Thyroid gland (tissue), 4 donors: ENCODE measurements around the gene MARK3.

ENCODE experiments used
- POLR2A ChIP-seq, 2 donors: fragments of 450-650 bp; IDR thresholded peaks; one replicate each; pipeline ENCODE4 v1.6.1; 2017; ENCODE audit warnings: antibody characterized with exemption in 2 of 2, mild to moderate bottlenecking in 2 of 2, moderate library complexity in 1 of 2
- TF ChIP-seq, protein P1 (sequence below), 6 experiments: fragments of 200-600 bp in 3 of 6; fragments of 450-650 bp in 3 of 6; sonication (generic) in 3 of 6; IDR thresholded peaks; one replicate each; pipeline ENCODE4 v1.5.1; 2016 to 2019; ENCODE audit warnings: antibody characterized with exemption in 6 of 6, mild to moderate bottlenecking in 2 of 6, inconsistent platforms in 1 of 6, moderate library complexity in 1 of 6

DNA sequence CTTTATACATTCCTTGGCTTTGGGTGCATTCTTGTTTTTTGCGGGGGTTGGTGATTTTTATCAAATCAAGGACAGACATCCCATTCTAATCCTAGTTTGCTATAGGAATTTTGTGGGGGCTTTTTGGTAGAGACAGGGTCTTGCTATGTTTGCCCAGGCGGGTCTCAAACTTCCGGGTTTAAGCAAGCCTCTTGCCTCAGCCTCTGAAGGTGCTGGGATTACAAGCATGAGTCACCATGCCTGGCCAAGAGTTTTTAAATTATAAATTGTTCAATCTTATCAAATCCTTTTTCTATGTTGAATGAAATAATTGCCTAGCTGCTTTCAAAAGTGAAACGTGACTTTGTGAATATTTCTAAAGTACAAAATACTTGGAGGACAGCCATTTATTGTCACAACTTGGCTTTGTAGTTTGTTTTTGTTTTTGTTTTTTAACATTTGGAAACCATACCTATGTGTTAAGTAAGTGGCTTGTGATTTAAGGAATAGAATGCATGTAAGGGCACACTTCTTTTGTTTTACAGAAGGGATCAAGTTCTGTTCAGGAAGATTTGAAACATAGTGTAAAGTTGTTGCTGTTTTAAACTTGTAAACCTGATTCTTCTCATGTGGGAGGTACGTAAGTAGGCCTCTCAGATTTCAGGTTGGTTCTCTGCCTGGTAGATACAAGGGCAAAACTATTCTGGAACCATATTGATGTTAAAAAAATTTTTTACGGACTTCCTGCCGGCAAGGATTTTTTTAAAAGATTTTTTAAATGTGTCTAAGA lies 13.4 kb downstream of the MARK3 start:
- TF ChIP-seq, protein P1, sequence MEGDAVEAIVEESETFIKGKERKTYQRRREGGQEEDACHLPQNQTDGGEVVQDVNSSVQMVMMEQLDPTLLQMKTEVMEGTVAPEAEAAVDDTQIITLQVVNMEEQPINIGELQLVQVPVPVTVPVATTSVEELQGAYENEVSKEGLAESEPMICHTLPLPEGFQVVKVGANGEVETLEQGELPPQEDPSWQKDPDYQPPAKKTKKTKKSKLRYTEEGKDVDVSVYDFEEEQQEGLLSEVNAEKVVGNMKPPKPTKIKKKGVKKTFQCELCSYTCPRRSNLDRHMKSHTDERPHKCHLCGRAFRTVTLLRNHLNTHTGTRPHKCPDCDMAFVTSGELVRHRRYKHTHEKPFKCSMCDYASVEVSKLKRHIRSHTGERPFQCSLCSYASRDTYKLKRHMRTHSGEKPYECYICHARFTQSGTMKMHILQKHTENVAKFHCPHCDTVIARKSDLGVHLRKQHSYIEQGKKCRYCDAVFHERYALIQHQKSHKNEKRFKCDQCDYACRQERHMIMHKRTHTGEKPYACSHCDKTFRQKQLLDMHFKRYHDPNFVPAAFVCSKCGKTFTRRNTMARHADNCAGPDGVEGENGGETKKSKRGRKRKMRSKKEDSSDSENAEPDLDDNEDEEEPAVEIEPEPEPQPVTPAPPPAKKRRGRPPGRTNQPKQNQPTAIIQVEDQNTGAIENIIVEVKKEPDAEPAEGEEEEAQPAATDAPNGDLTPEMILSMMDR (IDR thresholded peaks at IDR 0.05) = no peak
- TF ChIP-seq POLR2A (IDR thresholded peaks at IDR 0.05) = no peak
